Endothelial cell of umbilical vein (primary cell): ENCODE data around the gene CEMIP. TPM values are rescaled to one million over a fixed set of nuclear protein-coding genes. Genes with fewer than 3 reads are reported as not detected.

ENCODE experiments used
- BruUV-seq: library from RNA; stranded (reverse); fragments of 400-500 nt; replicated peaks from 2 replicates; lab custom pipeline; 2021; lab: Mats Ljungman, UMichigan
- CTCF ChIA-PET: fragments of 300-600, 350-600 bp; sonication (Branson Sonifier 250); formaldehyde crosslinking; loops from one replicate; lab custom pipeline; 2021; ENCODE audit warnings: antibody characterized with exemption, inconsistent platforms; lab: Charles Lee
- POLR2A ChIA-PET: fragments of 300-600, 350-600 bp; sonication (Branson Sonifier 250); formaldehyde crosslinking; loops from one replicate; lab custom pipeline; 2021; ENCODE audit warnings: antibody characterized with exemption, inconsistent platforms; lab: Charles Lee
- DNase-seq: peaks from one replicate; pipeline ENCODE4 v3.0.0-alpha.2; 2011; ENCODE audit warnings: low read depth, low spot score
- FAIRE-seq: peaks from 2 replicates; lab custom pipeline; 2011; peaks lifted over from hg19 to GRCh38; lab: Jason Lieb, UNC
- H2AFZ ChIP-seq: 2 replicates; pipeline ENCODE4 v1.6.0; 2012; ENCODE audit warnings: low read depth, low read length, control low read depth, inconsistent platforms
- H3K27ac ChIP-seq: 2 replicates; pipeline ENCODE4 v1.5.1; 2011; ENCODE audit warnings: low read depth, mild to moderate bottlenecking, control low read depth, low read length, moderate library complexity; ENCODE audit not compliant: insufficient read depth
- H3K27me3 ChIP-seq, 2 experiments: 2 replicates each; pipeline versions ENCODE4 v1.6.0 to v1.6.1; 2011; ENCODE audit warnings: low read length in 2 of 2, mixed read lengths in 1 of 2; ENCODE audit not compliant: control insufficient read depth in 2 of 2, insufficient read depth in 2 of 2
- H3K36me3 ChIP-seq, 2 experiments: 2 replicates in 1 of 2; 3 replicates in 1 of 2; pipeline ENCODE4 v1.5.1; 2011; ENCODE audit warnings: low read length in 2 of 2, mild to moderate bottlenecking in 1 of 2, moderate library complexity in 1 of 2; ENCODE audit not compliant: control insufficient read depth in 2 of 2, insufficient read depth in 2 of 2; ENCODE audit errors: extremely low read depth in 1 of 2
- H3K4me1 ChIP-seq: 3 replicates; pipeline ENCODE4 v1.5.1; 2011; ENCODE audit warnings: mild to moderate bottlenecking, low read length; ENCODE audit not compliant: control insufficient read depth, insufficient read depth; ENCODE audit errors: extremely low read depth
- H3K4me2 ChIP-seq: 2 replicates; pipeline ENCODE4 v1.6.1; 2011; ENCODE audit warnings: low read length, control low read depth, mixed read lengths; ENCODE audit not compliant: insufficient read depth
- H3K4me3 ChIP-seq, 3 experiments: fragments of 200-600 bp in 1 of 3; sonication (generic), shearing (Covaris generic) in 1 of 3; replicated peaks in 1 of 3; 2 replicates each; pipeline ENCODE4 v1.5.1; 2011 to 2016; ENCODE audit warnings: control low read depth in 3 of 3, low read length in 3 of 3, mild to moderate bottlenecking in 2 of 3, inconsistent platforms in 1 of 3, low read depth in 1 of 3, moderate library complexity in 1 of 3; ENCODE audit not compliant: insufficient read depth in 1 of 3
- H3K79me2 ChIP-seq: 2 replicates; pipeline ENCODE4 v1.6.0; 2012; ENCODE audit warnings: low read length, inconsistent platforms; ENCODE audit not compliant: control insufficient read depth, insufficient read depth
- H3K9ac ChIP-seq: replicated peaks from 2 replicates; pipeline ENCODE3; 2011; ENCODE audit warnings: low read length, control low read depth; ENCODE audit not compliant: insufficient read depth; ENCODE audit errors: extremely low read depth
- H3K9me1 ChIP-seq: replicated peaks from 3 replicates; pipeline ENCODE4 v1.6.0; 2011; ENCODE audit warnings: mild to moderate bottlenecking, low read length; ENCODE audit not compliant: control insufficient read depth, insufficient read depth; ENCODE audit errors: extremely low read depth
- H3K9me3 ChIP-seq: replicated peaks from 2 replicates; pipeline ENCODE4 v1.5.1; 2012; ENCODE audit warnings: low read length, inconsistent platforms; ENCODE audit not compliant: control insufficient read depth, insufficient read depth
- H4K20me1 ChIP-seq: replicated peaks from 2 replicates; pipeline ENCODE3; 2011; ENCODE audit warnings: mild to moderate bottlenecking, low read length; ENCODE audit not compliant: control insufficient read depth, insufficient read depth; ENCODE audit errors: extremely low read depth
- CTCF ChIP-seq, 2 donors: IDR thresholded peaks; 1 replicate in 1 of 2; 2 replicates in 1 of 2; pipeline ENCODE4 v1.5.1; 2011; ENCODE audit warnings: low read length in 2 of 2, mild to moderate bottlenecking in 2 of 2, moderate library complexity in 2 of 2, control low read depth in 1 of 2, inconsistent platforms in 1 of 2, low read depth in 1 of 2; ENCODE audit not compliant: insufficient read depth in 1 of 2; ENCODE audit errors: extremely low read depth in 1 of 2
- FOS ChIP-seq: IDR thresholded peaks from 2 replicates; pipeline ENCODE4 v1.6.1; 2011; ENCODE audit warnings: mild to moderate bottlenecking, low read length, moderate library complexity, borderline replicate concordance; ENCODE audit not compliant: insufficient read depth
- JUN ChIP-seq: IDR thresholded peaks from 2 replicates; pipeline ENCODE4 v1.6.1; 2011; ENCODE audit warnings: borderline replicate concordance, low read depth; ENCODE audit not compliant: insufficient read length, insufficient read depth
- MYC ChIP-seq: IDR thresholded peaks from one replicate; pipeline ENCODE4 v1.6.1; 2011; ENCODE audit warnings: mild to moderate bottlenecking, low read depth, low read length
- POLR2A ChIP-seq: IDR thresholded peaks from 2 replicates; pipeline ENCODE4 v1.6.1; 2012; ENCODE audit warnings: low read depth, mild to moderate bottlenecking, control low read depth, low read length
- POLR2AphosphoS5 ChIP-seq: IDR thresholded peaks from 2 replicates; pipeline ENCODE4 v1.6.1; 2012; ENCODE audit warnings: low read depth, mild to moderate bottlenecking, control low read depth, low read length, moderate library complexity; ENCODE audit not compliant: insufficient read depth
- dilution Hi-C: fragments of 300-500 bp; cut with MboI; formaldehyde crosslinking; loops from one replicate; pipeline ENCODE4 v1.15.0; 2019; ENCODE audit warnings: low sequenced_read_pairs; ENCODE audit not compliant: extremely low pct_ligation_motif_present
- intact Hi-C: fragments of 100-400 bp; cut with micrococcal nuclease; formaldehyde crosslinking; loops from one replicate; pipeline ENCODE4 v1.10.0; 2022
- polyA plus RNA-seq, 4 experiments: library from polyadenylated mRNA; depleted of rRNA in 3 of 4; stranded (reverse) in 3 of 4; unstranded in 1 of 4; fragments of >200 nt; gene quantifications; 2 replicates each; pipeline versions ENCODE4 v1.2.1 to v1.2.3, GENCODE V29; 2011 to 2012; ENCODE audit warnings: missing spikeins in 1 of 4
- total RNA-seq: library from RNA; stranded (reverse); gene quantifications from 2 replicates; pipeline ENCODE4 v1.2.3, GENCODE V29; 2021

Gene CEMIP
- total and polyA plus RNA-seq, 2 donors (not counting 3 experiments of a cell fraction or from before 2014, with no cell fraction given), result 0.01 TPM; not detected in 1

DNA sequence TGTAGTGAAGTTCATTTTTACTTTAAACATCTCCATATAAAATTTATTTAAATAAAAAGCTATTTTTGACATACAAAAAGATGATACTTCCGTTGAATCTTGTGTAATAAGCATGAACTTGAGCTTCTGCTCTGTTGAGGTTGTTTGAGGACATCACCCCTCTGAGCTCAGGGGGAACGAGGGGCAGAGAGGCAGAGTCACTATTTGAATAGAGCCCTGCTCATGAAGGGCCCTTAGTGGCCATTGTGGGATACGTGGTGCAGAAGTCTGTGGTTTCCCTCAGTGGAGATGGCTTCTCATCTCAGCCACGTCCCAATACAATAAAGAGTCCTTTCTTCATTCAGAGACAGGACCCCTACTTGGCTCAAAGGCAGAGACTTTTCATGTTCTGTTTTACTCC, 10.6 kb downstream of the CEMIP start:
- no TSS peak for BruUV-seq
- no peaks in the 10 kb centered on the region for H3K36me3 ChIP-seq

More for the DNA sequence above, 10.6 kb downstream of the CEMIP start:
- ChIA-PET POLR2A (no interaction called here), CTCF (no interaction called here)
- TF ChIP-seq CTCF (IDR thresholded peaks at IDR 0.05; ENCODE audit: extremely low read depth in 1 of 2, insufficient read depth in 1 of 2, low read depth in 1 of 2, low read length in 2 of 2), result no peak
- no peak for TF ChIP-seq POLR2AphosphoS5
- TF ChIP-seq MYC, result no peak
- TF ChIP-seq FOS, result no peak
- no peak for TF ChIP-seq POLR2A
- TF ChIP-seq JUN, result no peak
- dilution Hi-C loops (no loop called here), intact Hi-C loops (no loop called here)
- Histone ChIP-seq H3K27me3 (peaks cover 0 to 2% of the 10 kb centered on the region in 2 experiments), H3K4me1 (no peaks in the 10 kb centered on the region), H3K27ac (no peak overlapping the region), H3K9ac (no peak overlapping the region), H2AFZ (no peak overlapping the region), H3K79me2 (no peaks in the 10 kb centered on the region), H3K9me1 (no peaks in the 10 kb centered on the region), H4K20me1 (no peaks in the 10 kb centered on the region), H3K4me2 (no peak overlapping the region), H3K9me3 (no peaks in the 10 kb centered on the region), H3K4me3 (no peak overlapping the region)
- FAIRE-seq, result no peak
- no peak for DNase-seq
